NCI-H187 (cell line): ENCODE measurements around the gene HELT.

Experiments used
- DNase-seq, 2 experiments: peaks; one replicate each; lab custom pipeline; 2025; lab: John Stamatoyannopoulos, UW

HELT gene

GRCh38 chr4:185003596-185004351, 14.5 kb upstream of the HELT start:
- DNase-seq: no peak

GRCh38 chr4:185004562-185005218, 13.6 kb upstream of the HELT start:
- DNase-seq: peak in 1 of 2 experiments; percentile 35

GRCh38 chr4:185005219-185005819, 13.0 kb upstream of the HELT start:
- peak; percentile 20 to 37 for DNase-seq

- peak in 1 of 2 experiments; percentile 5 for DNase-seq
These were observed 6.9 kb upstream of the HELT start for GRCh38 chr4:185011408-185011807.

DNA sequence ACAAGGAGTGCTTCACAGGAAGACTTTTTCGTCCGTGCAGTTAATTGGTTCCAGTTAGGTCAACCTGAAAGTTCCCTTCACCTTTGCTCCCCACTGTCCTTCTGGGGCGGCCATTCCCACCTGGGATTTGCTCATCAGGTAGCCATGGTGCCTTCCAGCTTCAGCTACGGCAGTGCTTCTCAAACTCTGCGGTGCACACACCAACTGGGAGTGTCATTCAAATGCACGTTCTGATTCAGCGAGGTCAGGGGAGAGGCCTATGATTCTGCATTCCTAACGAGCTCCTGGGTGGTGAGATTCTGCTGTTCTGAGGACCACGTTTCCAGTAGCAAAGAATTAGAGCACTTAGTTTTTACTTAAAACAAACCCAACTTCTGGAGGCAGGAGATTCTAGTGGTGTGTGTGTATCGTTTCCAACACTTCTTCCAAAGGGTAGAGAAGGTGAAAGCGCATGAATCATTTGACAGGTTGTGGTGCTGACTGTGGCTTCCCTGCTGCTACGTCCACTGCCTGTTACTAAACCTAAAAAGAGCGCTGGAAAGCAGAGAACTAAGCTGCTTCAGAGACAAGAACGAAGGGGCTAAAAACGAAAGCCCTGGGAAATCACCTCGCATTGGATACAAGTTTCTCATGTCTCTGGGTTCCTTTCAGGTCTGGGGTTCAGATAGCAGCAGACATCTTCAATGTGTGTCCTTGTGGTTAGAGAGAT, 4.7 kb upstream of the HELT start:
- no peak for DNase-seq

DNA sequence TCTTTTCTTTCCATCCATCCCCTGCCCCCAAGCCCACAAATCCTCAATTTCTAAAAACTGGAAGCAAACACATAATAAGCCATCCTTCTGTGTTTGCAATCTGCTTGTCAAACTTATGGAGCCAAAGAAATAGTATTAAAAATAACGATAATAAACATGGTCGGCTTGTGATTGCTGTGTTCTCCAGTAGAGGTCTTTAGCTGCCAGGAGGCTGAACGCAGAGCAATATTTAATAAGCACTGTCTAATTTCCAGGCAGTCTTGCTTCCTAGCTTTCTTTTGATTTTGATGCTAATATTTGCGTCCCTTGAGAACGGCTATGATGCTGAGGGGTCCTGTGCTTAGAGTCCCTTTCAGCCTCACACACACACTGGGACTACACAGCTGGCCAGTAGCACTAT, 3.2 kb upstream of the HELT start:
- no peak for DNase-seq

DNA sequence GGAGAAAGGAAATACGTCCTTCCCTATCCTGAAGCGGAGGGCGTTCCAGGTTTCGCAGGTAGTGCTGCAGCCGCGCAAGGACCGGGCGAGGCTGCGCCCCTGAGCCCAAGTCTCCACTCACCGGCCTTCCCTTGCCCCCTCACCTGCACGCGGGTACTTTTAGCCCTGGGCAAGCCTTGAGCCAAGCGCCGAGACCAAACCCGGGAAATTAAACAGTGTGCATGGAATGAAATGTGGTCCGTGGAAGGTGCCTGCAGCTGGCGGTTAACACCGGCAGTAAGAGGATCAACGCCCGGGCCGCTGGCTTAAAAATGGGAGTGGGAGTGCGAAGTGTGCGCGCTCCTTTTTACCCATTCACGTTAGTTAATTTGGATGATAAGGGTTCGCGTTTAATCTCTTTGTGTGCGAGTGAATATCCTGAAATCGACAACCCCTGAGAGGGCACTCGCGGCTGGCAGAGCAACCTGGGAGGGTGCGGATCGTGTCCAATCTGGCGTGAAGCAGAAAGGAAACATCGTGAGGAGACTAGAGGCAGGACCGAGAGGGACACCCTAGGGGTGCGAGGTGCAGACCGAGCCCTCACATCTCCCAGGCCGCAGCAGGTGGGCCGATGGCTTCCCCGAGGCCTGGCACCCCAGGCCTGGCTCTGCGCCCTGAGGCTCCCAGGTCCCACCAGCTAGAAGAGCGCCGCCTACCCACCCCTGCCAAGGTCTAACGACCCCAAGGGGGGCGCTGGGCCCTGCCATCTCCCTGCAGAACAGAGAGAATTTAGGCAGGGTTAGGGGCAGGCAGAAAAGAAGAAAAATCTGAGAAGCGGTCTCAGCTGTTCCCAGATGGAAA, 2.0 kb upstream of the HELT start:
- DNase-seq: no peak

GRCh38 chr4:185016946-185017758, 1.1 kb upstream of the HELT start:
- no peak for DNase-seq

DNA sequence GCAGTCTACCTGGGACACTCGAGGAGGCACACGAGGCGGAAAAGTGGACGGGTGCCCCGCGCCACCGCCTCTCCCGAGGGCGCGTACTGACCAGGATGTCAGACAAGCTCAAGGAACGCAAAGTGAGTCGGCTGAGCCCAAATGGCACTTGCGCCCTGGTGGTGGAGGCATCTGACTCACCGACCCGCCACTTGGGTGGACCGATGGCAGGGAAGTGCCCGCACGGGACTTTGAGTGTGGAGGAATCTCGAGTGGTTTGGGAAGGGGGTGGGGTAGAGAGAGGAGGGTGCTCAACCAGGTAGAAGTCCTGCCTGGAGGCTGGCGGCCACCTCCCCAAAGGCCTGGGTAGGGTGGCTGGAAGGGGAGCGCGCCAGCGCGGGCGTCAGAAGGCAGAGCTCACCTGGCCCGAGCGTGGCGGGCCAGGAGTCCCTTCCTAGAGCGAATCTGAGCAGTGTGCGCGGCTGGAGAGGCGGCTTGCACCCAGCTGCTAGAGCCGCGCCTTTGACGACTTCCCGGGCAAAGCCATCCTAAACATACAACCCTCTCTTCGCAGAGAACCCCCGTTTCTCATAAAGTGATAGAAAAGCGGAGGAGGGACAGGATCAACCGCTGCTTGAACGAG, 655 bp downstream of the HELT start:
- no peak for DNase-seq

DNA sequence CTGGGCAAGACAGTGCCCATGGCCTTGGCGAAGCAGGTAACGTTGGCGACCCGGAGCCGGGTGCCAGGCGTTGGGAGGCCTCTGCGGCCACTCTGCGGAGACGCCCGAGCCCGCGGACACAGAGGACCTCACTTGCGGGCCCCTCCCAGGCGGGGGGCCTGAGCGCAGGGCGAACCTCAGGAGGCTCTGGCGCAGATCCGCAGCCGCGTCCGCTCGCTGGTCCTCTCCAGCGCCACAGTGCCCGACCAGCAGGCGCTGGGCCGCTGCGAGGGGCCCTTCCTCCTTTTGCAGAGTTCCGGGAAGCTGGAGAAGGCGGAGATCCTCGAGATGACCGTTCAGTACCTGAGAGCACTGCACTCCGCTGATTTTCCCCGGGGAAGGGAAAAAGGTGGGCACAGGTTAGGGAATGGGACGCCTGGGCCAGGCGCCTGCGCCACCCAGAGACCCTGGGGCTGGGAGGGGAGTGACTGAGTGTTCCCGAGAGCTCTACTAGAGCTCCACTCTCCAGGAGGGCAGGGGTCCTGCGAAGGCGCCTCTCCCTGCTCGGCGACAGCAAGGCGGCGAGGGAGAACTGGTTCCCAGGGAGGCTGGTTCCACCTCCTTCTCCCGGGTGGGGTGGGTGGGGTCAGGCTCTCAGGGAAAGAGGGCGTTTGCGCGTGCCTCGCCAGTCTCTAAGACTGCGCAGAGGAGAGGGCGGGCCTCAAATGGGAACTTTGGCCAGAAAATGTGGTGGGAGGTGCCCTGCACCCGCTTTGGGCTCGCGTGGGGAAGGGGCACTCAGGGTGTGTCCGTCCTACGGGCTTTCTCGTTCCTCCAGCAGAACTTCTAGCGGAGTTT, 1.4 kb downstream of the HELT start:
- no peak for DNase-seq

DNA sequence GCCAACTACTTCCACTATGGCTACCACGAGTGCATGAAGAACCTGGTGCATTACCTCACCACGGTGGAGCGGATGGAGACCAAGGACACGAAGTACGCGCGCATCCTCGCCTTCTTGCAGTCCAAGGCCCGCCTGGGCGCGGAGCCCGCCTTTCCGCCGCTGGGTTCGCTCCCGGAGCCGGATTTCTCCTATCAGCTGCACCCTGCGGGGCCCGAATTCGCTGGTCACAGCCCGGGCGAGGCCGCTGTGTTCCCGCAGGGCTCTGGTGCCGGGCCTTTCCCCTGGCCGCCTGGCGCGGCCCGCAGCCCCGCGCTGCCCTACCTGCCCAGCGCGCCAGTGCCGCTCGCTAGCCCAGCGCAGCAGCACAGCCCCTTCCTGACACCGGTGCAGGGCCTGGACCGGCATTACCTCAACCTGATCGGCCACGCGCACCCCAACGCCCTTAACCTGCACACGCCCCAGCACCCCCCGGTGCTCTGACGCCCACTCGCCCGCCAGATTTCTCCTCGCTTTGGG, 2.1 kb downstream of the HELT start:
- DNase-seq: no peak

DNA sequence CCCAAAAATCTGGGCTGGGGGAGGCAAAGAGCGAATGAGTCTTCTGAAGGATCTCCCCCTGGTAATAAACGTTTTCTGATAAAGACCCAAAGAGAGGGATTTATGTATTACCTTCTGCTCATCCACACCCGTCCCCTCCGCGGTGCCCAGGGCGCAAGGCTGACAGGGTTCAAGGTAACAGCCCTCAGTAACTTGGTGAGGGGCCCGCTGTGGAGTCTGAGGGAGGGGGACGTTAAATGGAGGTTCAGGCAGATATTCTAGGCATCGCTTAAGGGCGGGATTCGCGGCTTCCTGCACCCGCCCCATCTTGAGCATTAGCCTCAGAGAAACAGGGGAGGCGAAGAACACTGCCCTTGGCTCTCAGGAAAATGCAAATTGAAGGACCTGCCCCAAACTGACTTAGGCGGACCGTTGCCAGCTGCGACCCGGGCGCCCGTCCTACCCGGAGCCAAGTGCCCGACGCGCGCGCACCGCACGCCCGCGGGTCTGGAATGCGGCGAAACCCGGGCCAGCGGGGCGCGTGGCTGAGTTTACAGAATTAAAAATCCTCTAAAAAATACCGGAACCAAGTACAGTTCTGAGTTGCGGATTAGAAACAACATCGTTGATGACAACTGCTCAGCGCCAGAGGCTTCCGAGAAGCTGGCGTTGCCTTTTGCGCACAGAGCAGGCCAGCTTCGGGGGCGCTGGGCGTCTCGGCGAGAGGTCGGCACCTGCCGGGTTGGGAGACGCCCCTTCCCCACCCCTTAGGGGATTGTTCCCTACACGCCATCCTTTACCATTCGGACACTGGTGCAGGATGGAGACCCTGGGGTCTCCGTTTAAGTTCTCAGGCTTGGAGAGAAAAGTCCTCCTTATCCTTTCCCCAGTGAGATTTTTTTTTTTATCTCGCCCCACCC, 2.8 kb downstream of the HELT start:
- no peak for DNase-seq

DNA sequence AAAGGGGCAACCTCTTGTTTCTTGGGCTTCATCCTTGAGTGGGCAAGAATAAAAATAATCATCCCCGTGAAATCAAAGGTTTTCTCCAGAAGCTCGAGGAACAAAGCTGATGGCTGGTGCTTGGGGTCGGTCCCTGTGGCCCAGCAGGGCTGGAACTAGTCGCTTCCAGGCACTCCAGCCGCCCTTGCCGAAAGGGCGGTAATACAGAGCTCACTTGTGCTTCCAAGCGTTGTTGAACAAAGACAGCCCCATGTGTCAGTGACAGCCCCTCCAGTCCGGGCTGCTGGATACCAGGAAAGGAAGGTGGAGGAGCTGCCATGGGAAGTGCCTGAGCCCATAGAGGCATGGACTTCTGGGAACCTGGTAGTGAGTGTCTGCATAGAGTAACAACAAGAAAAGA, 5.2 kb downstream of the HELT start:
- DNase-seq: no peak

- DNase-seq: no peak
These were observed 10.3 kb downstream of the HELT start for GRCh38 chr4:185028625-185029024.

DNA sequence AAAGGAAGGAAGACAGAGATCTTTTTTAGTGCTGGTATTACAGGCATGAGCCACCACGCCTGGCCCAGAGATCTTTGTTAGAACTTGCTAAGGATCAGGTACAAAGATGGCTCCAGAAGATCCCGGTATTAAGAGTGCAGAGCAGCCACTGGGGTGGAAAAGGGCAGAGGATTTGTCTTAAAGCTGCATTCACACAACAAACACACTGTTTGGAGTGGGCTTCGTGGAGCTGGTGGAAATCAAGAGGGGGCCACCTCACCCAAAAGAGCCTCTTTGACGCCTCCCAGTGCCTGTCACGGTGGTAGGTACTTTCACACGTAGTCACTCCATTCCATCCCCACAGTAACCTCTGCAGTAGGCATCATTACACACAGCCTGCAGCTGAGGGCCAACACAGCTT, 13.3 kb downstream of the HELT start:
- DNase-seq: no peak

DNA sequence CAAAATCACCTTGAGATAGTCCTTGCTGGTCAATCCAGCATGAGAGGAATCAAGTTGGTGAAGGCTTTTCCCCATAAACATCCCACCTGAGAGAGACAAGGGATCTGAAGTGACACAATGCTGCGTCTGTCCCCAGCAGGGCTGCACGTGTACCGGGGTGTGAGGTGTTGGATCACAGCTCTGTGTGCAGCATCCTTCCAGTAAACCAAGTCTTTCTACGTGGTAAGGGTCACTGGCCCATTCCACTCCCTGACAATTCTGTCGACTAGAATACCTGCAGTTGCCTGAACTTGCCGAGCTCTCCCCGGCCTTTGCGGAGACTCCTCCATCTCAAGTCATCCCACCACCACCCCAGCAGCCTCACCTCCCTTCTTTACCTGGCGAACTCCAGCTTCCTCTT, 14.8 kb downstream of the HELT start:
- no peak for DNase-seq

GRCh38 chr4:185033950-185034349, 15.7 kb downstream of the HELT start:
- DNase-seq: no peak

GRCh38 chr4:185035284-185035683, 17.0 kb downstream of the HELT start:
- no peak for DNase-seq
